Right kidney (tissue), 9 donors: ENCODE data around the gene BTBD3.

Experiments used
- DNase-seq: peaks from one replicate; pipeline ENCODE4 v3.0.0-alpha.2; 2016
- long read RNA-seq, 8 donors: transcript quantifications; one replicate each; lab custom pipeline, GENCODE V29; 2026

The BTBD3 gene
- long read RNA-seq, donor 1, full-length matches to known transcripts, result 12 of 52 reads
- long read RNA-seq, donor 1, partial matches to known transcripts, result 40 of 52 reads
- long read RNA-seq, donor 1, other reads (novel, unspliced or antisense), result 0 of 52 reads
- long read RNA-seq, donor 2, full-length matches to known transcripts, result 16 of 16 reads
- long read RNA-seq, donor 2, partial matches to known transcripts, result 0 of 16 reads
- long read RNA-seq, donor 2, other reads (novel, unspliced or antisense), result 0 of 16 reads
- long read RNA-seq, donor 3, full-length matches to known transcripts, result 14 of 19 reads
- long read RNA-seq, donor 3, partial matches to known transcripts, result 5 of 19 reads
- long read RNA-seq, donor 3, other reads (novel, unspliced or antisense), result 0 of 19 reads
- long read RNA-seq, donor 4, full-length matches to known transcripts, result 20 of 20 reads
- long read RNA-seq, donor 4, partial matches to known transcripts, result 0 of 20 reads
- long read RNA-seq, donor 4, other reads (novel, unspliced or antisense), result 0 of 20 reads
- long read RNA-seq, donor 5, full-length matches to known transcripts, result 14 of 23 reads
- long read RNA-seq, donor 5, partial matches to known transcripts, result 9 of 23 reads
- long read RNA-seq, donor 5, other reads (novel, unspliced or antisense), result 0 of 23 reads
- long read RNA-seq, donor 6, full-length matches to known transcripts, result 24 of 29 reads
- long read RNA-seq, donor 6, partial matches to known transcripts, result 5 of 29 reads
- long read RNA-seq, donor 6, other reads (novel, unspliced or antisense), result 0 of 29 reads
- long read RNA-seq, donor 7, full-length matches to known transcripts, result 19 of 19 reads
- long read RNA-seq, donor 7, partial matches to known transcripts, result 0 of 19 reads
- long read RNA-seq, donor 7, other reads (novel, unspliced or antisense), result 0 of 19 reads
- long read RNA-seq, donor 8, full-length matches to known transcripts, result 16 of 21 reads
- long read RNA-seq, donor 8, partial matches to known transcripts, result 5 of 21 reads
- long read RNA-seq, donor 8, other reads (novel, unspliced or antisense), result 0 of 21 reads

DNA sequence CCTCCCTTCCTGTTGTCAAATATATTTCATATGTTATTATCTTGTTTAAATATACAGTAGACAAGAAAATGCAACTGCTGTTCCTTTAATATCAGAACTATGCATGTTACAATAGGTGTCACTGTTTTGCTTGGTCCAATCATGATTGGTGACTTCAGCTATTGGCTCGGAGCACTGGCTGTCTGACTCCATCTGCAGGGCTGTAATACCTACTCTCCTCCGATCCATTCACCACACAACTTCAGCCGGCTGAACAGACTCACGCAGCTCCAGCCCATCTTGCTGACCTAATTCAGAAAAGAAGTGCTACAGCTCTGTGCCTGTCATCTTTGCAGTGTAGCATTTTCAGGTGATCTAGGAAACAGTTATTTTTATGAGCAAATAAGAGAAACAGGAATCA, at the start of gene BTBD3:
TSS of gene BTBD3 (plus strand) at position 231 of the 400 bp plus-strand sequence. CDS start 383 bp downstream, outside the sequence.
- no peak for DNase-seq

DNA sequence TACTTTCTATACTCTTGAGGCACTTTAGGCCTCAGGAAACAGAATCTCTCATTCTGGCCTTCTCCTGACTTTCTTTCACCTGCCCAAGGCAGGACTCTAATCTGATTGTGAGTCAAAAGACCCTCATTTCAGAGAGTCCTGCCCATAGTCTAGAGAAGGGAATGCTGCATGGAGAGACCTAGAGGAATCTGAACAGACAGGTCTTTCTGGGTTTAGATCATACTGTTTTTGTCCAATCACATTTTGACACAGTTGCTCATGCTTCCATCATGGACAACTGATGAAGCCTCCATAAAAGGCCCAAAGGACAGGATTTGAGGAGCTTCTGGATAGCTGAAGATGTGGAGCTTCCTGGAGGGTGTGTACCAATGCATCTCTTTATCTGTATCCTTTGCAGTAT, 48.1 kb upstream of the BTBD3 start:
- DNase-seq, result no peak

DNA sequence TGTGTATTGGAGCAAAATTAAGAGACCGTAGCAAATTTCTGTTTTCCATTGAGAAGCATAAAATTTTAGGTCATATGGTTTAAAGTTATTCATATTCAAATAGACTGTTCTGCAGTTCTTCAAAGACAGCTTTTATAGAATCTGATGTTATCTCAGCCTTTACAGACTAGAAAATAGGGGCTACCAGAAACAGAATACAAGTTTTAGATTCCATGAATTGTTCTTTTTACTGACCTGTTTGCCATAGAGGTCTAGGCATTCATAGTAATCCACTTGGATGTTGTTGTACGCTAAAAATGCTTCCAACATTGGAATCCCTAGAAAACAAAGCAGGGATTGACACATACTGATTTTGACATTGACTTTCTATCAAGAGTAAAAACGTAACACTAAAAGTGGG, 47.3 kb upstream of the BTBD3 start:
- DNase-seq, result no peak

DNA sequence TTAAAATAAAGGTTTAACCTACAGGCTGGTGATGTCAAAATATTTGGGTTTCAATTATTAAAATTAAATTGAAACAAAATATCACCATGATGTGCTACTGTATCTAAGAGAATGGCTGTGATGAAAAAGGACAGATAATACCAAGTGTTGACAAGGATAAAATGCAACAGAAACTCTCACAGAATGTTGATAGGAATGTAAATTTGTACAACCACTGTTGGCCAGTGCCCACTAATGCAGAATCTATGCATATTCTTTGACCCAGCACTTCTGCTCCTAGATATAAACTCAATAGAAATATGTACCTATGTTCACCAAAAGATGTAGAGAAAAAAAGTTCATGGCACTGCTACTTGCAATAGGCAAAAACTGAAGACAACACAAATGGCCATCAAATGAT, 41.1 kb upstream of the BTBD3 start:
- no peak for DNase-seq

DNA sequence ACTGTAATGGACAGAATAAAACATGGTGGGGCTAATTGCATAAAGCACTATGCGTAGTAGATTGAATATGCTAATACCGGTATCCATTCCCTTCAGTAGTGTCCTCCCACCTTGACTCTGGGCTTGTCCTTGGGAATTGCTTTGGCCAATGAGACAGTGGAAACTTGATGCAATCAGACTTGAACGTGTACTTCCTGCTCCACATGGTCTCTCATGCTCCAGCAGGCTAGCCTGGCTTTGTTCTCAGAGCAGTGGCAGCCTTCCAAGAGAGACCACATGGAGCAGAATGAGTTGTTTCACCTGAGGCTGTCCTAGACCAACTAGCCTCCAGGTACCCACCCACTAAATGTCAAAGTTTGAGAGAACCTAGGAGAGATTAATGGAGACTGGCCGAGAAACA, 37.0 kb upstream of the BTBD3 start:
- no peak for DNase-seq

DNA sequence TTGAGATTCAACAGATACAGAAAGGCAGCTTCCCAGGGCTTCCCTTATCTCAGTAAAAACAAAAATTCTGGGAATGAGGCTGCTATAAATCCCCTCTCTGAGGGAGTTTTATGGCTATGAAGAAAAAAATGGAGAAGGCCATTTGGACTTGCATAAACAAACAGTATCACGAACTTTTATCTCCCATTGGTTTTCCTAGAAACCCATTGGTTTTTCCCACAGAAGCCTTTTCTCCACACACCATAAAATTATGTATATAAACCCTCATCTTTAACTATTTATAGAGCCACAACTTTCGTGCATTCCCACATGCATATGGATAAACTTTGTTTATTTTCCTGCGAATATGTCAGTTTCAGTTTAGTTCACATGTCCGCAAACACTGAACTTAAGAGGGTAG, 36.2 kb upstream of the BTBD3 start:
- DNase-seq, result no peak

DNA sequence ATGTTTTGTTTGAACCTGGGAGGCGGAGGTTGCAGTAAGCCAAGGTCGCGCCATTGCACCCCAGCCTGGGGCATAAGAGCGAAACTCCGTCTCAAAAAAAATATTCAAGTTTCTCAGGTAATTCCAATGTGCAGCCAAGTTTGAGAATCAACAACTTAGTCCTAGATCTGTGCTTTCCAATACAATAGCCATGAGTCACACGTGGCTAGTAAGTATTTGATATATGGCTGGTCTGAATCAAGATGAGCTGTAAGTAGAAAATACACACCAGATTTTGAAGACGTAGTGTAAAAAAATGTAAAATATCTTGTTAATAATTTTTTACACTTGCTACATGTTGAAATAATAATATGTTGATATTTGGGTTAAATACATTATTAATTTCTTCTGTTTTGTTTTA, 35.0 kb upstream of the BTBD3 start:
- no peak for DNase-seq

DNA sequence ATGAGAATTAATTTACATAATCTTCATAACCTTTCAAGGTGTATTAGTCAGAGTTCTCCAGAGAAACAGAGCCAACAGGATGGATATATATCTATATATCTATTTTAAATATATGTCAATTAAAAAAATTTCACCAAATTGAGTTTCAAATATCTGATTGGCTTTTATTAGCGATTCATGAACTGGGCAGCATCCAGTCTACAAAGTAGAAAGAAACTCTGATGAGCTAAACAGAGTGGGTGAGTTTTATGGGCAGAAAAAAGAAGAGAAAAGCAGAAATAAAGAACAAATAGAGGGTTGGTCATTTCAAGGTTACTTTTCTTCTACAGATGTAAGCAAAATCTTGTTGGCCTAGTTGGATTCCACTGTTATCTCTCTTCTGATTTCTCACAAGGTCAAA, 29.0 kb upstream of the BTBD3 start:
- DNase-seq, result no peak

DNA sequence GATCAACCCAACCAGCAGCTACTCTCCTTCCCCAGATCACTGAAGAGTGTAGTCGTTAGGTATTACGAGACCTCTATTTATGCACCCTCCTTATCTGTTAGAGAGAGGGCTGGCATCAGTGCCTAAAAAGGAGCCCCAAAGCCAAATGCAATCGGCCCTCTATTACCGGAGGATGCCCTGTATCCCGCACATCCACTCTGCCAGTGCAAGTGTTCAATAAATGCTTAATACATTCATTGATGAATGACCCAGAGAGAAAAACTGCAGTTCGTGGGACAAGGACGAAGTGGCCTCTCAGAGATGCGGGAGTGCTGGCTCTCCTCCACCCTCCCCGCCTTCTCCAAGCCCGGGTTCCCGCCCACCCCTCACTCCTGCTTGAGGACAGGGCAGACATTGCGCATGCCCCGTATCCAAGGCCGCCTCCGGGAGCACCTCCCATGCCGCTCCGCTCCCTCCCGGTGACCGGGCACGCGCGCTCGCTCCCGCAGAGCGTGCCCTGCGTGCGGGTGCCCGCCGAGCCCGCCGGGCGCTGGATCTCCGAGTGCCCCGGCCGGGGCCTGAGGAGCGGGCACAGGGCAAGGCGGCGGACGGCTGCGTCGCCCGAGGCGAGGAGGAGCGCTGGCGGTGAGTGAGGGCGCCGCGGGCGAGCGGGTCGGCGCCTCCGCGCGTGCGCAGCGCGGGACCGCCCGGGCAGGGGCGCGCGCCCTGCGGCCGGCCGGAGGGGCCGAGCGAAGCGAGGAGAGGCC, 27.2 kb upstream of the BTBD3 start:
- DNase-seq, result peak; percentile 90

DNA sequence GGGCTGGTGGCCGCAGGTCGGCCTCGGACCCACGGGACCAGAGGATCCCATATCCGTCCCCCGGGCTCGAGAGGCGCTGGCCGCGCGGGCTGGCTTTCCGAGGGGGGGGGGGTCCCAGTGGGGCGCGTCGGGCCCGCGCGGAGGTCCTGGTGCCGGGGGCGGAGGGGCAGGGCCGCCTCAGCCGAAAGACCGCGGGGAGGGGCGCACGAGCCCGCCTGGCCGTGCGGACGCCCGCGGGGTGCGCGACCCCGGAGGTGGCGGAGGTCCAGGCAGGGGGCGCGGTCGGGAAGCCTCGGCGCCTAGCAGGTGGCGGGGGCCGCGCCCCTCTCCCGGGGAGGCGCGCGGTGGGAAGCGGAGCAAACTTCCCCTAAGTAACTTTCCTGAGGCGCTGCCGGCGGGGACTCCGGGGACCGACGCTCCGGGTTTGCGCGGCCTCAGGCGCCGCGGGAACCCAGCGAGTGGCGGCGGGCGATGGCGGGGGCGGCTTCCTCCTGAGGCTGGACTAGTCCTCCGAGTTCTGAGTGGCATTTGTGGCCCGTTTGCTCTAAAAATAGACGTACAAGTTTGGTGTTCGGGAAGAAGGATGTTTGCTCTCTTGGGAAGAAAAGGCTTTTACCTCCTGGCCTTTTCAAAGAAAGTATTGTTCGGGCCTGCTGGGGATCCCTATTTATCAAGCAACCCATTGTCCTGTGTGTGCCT, 26.5 kb upstream of the BTBD3 start:
- DNase-seq, result peak; percentile 87

DNA sequence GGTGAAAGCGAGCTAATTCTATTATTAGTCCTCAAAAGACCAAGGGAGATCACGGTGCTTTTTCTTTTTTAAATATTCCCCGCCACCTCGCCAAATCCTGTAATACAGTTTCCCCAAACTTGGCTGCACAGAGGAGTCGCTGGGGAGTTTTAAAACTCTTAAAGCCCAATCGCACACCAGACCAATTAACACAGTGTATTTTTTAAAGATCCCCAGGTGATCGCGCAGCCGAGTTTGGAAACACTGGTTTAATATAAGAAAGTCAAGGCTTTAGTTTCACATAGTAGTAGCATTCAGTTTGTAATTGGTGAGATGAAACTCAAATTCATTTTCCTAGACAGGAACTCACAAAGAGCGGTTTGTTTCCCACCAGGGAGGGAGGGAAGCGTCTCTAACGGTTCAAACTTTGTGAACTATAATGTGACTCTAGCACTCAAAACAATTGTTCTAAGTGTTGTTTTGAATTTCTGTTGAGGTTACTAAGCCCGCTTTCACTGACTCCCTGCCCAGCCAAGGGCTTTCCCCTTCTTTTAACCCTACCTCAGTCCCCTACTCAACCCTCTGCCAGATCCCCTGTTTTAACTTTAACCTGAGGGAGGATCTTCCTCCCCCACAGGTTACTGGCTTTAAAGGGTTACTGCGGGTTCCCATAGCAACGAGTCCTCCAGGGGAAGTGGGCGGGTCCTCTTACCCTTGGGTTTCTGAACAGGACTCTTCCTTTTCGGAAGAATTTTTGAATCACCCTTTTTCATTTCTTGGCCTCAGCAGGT, 25.7 kb upstream of the BTBD3 start:
- DNase-seq, result peak; percentile 74

DNA sequence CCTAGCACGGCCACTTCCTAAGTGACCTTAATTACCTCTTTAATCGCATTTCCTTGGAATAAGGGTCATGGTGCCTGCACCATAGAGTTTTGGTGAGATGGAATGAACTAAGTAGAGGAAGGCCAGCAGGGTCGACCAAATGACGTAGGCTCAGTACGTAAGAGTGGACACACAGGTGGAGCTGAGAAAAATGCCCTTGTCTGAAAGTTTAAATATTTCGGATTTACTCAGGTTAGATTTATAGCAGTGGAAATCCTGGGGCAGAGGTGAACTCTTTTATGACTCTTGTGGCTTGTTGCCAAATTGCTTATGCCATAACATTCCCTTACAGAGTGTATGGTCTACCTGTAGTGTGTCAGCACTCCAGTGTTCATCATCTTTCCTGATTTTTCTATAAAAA, 23.6 kb upstream of the BTBD3 start:
- no peak for DNase-seq

DNA sequence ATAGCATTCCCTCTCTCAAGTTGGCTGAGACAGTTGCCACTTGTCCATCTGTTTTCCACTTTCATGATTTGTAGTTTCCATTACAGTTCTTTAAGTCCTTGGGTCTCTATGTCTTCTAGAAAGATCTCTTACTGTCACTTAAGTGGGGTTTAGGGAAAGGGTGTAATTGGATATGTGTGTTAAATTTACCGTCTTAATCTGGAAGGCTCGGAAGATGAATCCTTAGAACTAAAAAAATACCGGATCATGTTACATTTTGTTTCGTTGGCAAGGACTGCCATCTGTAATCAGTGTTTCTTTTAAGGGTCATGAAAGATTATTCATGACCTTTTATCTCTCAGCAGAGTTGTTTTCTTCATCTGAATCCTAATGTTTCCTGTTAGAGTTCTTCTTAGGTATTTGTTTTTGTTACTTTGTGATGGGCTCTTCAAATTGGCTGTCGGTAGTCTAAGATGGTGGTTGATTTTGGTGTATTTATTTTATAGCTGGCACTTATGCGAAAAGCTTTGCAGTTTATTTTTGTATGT, 21.8 kb upstream of the BTBD3 start:
- DNase-seq, result no peak

DNA sequence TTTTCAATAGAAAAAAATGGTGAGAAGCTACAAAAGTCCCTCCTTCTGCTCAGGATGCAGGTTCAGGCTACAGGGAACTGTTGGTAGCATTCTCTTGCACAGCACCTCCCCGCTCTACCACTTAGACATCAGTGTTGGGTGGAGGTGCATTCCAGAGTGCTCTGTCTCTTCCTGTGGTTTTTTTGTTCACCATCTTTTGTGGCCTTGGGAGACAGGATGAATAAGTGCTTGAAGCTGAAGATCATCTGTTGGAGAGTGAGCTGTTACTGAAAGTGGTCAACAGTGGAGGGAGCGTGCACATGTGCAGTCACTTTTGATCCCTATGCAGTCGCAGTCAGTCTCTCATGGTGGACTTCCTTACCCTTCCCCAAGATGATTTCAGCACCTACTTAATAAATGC, 16.6 kb upstream of the BTBD3 start:
- DNase-seq, result no peak

DNA sequence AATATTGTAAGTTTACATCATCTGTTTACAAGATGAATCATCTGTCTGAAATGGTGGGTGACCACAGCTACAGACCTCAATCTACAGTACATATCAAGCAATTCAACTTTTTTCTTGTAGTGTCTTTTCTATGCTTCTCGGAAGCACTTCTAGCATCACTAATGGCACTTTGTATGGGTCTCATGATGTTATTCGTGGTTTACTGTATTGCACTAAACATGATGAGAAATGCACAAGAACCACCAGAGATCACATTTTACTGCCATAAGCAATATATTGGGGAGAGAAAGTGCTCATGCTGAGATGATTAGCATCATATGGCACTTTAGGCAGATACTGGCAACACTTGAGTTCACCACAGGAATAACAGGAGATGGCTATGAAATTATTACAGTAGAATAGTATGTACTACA, 15.4 kb upstream of the BTBD3 start:
- no peak for DNase-seq

DNA sequence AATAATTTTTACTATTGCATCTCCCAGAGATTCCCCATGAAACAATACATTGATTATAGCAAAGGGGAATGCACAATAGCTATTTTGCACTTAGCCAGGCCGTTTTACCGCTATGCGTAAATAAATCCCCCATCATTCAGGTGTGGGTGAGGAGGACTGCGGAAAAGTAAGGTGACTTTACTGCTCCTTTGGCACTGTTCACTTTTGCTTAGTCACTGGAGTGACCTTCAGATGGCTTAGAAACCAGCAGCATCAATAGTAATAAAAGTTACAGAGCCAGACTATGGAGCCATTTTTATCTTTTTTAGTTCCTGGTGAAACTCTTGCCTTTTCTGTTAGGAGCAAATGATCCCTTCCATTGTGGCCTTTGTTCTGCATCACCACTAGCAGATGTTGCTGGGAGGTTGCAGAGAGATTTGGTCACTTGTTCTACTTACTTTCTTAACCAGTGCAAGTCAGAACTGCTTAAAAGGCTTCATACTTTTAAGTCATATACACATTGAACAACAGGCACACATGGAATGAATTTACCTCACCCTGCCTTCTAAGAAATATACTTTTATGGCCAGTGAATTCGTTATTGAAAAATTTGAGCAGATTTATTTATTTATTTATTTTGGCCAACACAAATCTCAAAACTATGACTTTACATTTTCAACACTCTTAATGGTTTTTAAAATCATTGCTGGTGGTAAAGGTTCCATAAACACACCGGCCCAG, 12.1 kb upstream of the BTBD3 start:
- no peak for DNase-seq

DNA sequence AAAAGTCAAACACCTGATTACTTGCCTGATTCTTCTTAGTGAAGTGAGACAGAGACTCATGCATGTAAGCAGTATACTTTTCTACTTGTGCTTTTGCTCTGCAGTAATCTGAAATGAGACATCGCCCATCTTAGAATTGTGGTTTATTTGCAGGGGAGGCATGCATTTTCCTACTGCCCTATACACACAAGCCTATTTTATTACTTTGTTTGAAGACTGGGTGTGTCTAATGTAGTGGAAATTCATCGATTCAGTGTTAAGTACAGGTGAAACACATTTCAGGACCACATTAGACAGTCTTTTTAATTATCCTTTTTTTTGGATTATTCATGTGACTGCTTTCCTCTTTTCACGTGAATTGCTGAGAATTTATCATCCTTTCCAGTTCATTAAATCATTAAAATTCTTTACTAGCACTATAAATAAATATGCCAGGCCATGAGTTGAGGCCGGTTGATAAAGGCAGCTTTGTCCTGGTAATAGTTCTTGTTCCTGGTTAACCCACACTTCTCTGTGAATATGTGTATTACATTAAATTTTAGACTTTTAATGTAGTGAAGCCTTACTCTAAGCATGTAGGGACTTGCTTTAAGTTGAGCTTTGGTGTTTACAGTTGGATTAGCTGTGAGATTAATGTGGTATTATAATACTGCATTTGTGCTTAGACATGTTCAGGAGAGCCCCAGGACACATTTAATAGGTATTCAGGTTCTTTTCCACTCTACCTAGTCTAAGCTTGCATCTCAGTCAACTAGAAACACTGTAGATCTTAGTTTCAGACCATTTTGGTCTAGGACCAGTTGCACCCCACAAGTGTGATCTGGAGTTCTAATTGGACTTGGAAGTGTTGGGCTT, 10.8 kb upstream of the BTBD3 start:
- DNase-seq, result no peak

DNA sequence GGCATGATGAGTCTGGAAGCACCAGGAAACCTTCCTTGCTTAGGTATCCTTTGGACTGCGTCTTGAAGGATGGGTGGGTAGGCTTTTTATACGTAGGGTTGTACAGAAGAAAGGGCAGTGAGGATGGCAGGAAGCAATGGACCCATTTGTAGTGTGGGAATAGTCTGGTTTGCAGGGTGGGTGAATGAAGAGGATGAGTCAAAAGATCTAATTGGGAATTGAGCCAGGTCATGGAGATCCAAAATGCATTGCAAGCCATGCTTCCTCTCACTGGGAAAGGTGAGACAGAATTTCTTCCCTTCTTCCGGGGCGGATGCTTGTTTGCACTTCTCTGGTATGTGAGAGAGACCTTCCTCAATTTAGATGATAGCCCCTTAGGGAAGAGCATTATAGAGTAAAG, 10.1 kb upstream of the BTBD3 start:
- no peak for DNase-seq

DNA sequence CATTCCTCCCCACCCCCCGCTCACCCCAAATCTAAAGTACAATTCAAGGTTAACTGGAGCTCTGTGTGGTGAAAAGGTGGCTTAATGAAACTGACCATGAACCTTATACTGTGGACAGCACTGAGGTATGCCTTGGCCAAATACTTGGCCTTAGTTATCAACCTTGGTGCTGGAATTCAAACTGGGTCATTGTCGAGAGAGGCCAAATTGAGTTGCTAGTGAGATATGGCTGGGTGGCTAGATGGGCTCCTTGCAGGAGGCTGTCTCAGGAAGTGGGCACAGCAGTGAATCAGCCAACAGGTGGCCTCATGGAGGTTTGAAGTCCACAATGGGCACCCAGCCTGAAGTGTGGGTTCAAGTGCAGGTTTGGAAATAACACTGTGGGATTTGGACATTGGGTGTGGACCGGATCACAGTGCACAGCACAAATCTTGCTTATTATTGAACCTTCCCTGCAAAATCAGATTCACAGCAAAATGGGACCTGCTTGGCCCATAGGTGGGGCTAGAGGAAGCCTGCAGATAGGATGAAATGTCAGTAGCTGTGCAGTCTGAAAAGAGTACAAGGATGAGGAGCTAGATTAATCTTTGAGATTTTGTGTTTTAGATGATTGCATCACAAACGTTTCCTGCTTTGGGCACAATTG, 5.6 kb upstream of the BTBD3 start:
- no peak for DNase-seq
